LoVo (cell line): Measurements from ENCODE around the gene RPS18.
A peak's percentile ranks its signal among the peaks of the same experiment; 100 is the strongest.

Source experiments
- DNase-seq: peaks from one replicate; pipeline ENCODE4 v3.0.0-alpha.2; 2016; ENCODE audit warnings: low spot score

Gene RPS18

DNA sequence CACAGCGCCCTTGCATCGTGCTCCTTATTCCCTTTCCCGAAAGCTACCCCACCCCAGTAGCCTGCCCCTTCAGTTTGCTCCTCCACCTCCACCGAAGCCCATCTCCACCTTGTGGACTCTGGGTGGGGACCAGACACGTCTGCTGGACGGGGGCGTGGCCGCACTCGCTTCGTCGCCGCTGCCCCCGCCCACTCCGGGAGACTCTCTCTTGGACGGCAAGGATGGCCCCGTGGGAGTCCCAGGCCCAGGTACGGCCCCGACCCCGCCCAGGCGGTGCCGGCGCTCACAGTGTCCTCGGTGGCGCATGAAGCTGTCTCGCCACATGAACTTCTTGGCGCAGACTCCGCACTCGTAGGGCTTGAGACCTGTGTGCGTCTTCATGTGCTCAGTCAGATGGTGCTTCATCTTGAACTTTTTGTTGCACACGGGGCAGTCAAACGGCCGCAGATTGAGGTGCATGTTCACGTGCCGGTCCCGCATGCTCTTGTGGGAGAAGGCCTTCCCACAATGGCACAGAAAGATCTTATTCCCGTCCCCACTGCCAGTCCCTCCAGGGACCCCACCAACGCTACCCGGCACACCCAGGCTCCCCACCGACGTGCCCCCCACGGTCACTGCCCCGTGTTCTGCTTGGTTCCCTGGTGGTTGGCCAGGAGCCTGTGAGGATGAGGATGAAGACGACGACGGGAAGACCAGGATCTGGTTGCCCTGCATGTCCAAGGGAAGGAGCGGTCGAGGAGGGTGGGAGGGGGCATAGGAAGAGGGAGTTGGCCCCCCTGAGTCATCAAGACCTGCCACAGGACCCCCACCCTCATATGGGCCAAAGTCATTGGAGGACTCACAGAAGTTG, 43.3 kb downstream of the RPS18 start:
- no peak for DNase-seq

DNA sequence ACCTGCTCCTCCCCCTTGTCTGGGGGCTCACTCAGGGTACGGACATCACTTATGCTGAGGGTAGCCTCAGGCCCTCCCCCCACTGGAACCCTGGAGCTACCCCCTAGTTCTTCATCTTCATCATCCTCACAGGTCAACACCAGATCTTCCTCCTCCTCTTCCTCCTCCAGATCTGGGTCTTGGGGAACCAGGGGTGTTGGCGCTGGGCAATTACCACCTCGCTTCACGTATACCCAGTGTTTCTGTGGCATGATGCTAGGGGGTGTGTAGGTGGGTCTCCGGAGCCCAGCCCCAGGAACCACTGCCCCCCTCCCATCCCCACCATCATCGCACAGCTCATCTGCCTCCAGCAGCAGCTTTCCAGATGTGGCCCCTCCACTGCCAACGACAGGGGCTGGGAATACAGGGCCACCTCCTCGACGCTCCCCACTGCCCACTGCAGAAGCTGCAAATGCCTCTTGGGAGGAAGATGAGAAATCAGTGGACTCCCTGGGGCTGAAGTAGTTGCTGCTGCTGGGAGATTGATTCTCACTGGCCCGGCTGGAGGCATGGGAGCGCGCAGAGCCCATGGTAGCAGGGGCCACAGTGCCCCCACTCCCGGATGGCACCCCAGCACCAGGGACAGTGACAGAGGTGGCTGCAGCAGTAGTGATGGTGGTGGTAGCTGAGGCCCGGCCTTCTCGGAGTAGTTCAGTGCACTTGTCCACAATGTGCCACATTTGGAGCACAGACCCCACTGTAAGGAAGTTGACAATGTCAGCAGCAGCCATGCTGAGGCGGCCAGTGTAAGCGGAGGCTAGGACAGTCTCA, 44.1 kb downstream of the RPS18 start:
- DNase-seq: no peak

DNA sequence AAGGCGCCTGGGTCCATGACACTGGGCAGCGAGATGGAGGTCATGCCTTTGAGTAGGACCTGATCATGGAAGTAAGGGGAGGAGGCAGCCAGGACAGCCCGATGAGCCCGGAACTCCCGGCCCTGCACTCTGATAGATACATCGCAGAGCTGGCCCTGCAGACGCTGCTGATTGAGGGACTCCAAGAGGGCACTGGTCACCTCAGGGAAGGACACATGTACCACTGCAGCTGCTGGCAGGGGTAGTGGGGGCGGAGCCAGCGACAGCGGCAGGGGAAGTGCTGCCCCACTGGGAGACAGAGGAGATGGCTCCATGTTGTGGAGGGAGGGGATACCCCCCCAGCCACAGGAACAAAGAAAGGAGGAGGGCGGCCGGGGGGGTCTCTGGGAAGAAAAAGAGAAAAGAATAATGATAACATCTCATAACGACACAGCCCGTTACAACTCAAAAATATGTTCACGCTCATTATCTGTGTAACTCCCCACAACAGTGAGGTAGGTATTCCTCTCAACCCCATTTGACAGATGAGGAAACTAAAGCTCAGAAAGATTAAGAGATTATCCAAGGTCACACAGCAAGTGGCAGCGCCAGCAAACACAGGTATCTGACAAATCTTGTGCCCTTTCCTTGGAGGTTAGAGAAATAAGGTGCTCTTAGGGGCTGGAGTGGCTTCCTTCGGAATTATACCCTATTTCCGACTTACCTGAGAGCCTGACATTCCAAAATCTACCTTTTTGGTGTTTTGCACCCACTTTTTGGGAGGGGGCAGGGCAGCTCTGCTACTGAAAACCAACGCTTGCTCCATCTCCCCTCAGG, 44.9 kb downstream of the RPS18 start:
- DNase-seq: no peak

DNA sequence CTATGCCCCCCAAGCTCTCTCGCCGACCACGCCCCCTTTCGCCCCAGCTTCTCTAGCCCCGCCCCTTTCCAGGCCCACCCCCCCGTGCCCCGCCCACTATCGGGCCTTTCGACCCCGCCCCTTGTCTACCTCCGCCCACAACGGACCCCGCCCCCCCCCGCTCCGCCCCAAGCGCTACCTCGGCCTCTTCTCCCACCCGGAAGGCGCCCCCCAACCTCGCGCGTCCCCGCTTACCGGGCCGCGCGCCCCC, 45.5 kb downstream of the RPS18 start:
- no peak for DNase-seq

DNA sequence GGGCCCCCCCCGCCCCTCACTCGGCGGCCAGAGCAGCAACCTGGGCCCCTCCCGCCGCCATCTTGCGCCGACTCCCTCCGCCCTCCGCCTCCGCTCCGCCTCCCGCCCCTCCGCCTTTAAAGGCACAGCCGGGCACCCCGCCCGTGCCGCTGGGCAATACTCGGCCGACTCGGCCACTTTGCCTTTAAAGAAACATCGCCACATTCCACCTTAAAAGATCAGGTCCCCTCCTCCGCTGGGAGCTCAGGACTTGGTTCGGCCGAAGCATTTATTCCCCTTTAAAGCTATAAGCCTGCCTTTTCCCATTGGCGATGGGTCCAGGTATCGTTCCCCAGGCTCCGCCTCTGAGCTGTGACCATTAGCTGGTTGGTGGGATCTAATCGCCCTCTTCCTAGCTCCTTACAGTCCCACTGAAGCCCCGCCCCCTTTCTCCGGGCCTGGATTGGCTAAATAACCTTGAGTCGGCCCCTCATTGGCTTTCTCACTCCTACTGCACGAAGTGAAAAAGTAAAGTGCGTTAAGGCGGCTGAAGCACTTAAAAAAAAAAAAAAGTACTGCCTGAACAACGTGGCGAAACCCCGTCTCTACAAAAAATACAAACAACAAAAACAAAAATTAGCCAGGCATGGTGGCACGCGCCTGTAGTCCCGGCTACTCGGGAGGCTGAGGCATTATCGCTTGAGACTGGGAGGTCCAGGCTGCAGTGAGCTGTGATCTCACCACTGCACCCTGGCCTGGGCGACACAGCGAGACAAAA, 46.0 kb downstream of the RPS18 start, which contains the start of gene ZBTB22:
Gene ZBTB22, minus strand, starts transcription at position 76 of the 757 bp plus-strand sequence. CDS start 828 bp downstream, outside the sequence.
- peak; percentile 98 for DNase-seq

DNA sequence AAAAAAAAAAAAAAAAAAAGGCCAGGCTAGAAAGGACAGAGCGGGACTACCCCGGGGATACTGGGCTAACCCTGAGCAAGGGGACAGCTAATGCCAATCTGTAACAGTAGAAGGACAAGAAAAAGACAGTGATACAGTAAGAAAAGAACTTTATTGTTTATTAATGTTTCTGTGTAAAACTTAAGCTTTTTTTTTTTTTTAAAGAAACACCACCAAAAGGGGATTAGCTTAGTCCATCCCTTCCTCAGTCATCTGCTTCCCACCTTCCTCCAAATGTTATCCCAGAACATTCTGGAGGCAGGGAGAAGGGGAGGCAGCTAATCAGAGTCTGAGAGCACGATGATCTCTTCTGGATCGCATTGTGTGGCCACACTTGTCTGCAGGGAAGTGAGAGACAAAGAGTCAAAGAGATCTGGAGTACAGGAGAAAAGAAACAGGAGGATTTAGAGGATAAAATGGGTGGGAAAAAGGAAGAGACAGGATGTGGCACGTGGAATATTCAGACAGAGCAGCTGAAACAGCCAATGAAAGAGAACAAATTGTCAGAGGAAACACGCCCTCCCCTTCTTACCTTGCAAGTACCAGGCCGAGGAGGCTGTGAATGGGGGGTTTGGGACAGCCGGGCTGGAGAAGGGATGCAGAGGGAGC, 46.7 kb downstream of the RPS18 start:
- no peak for DNase-seq

DNA sequence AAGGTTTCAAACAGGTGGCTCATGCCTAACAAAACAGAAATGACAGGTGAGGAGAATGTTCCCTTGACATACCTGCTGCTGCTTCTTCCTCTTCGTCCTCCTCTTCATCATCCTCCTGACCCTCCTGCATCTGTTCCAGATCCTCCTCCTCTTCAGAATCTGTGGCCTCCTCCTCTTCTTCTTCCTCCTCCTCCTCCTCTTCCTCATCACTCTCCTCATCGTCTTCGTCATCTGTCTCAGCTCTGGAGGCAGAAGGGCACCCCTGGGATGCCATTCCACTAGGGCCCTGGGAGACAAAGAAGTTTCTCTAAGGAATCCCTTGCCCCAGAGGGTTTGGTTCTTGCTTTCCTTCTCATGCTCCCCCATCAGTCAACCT, 48.1 kb downstream of the RPS18 start:
- no peak for DNase-seq

DNA sequence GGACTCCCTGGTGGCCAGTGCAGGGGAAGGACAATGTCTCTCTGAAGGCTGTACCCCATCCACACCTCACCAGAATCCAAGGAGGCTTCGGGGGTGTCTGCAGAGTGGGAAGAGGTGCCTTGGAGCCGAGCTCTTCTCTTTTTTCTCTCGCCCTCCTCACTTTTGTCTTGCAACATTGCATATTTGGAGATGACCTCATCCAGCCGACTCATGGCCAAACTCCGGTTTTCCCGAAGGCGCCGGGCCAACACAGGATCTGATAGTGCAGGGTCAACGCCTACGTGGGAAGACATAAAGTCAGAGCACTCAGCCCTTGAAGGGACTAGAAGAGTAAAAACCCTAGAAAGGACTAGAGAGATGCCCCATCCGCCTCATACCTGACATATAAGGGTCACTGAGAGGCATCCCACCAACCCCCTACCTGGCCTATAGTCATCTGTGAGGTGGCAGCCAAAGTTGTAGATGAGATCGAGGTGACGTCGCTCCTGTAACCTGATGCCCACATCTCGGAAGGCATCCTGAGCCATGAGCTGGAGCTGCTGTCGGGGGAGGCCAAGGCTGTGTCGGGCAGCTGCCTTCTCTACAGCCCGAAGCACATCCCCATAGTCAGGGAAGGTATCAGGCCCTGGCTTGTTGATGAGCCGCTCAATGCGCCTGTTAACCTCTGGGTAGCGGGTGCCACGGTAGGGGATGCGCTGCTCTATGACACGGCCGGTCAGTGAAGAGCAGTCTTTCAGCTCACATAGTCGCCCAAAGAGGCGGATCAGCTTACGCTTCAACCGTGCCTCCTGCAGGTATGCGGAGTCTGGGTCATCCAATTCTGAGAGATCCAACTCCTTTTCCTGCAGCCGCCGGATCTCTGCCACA, 48.7 kb downstream of the RPS18 start:
- no peak for DNase-seq

DNA sequence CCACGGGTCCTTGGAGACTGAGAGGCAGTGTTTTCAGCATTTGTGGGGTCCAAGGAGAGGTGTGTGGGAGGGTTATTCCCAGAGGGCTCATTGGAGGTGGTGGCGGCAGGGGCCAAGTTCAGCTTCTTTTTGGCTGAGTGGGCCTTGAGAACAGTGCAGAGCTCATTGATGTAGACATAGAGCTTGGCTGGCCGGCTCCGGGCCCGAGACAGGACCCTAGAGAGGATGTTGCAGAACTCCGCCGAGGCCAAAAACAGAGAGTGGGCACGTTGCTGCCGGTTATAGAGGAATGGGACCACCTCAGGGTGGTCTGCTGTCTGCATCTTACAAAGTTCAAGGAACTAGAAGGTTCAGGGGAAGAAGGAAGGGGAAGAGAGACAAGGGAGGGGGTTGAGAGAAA, 49.4 kb downstream of the RPS18 start:
- no peak for DNase-seq

DNA sequence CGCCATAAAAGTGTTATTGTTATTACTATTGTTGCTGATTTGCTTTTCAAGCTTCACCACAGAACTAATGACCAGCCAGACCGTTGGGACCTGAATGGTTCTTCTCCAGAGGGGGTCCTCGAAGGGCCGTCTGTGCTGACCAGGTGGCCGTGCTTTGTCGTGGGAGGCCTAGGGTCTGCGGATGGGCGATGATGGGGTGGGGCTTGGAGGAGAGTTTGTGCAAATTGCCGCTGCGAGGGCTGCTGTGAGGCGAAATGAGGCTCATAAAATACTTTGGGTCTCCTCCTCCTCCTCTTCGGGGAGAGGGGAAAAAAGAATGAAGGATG, 51.7 kb downstream of the RPS18 start:
- DNase-seq: no peak

DNA sequence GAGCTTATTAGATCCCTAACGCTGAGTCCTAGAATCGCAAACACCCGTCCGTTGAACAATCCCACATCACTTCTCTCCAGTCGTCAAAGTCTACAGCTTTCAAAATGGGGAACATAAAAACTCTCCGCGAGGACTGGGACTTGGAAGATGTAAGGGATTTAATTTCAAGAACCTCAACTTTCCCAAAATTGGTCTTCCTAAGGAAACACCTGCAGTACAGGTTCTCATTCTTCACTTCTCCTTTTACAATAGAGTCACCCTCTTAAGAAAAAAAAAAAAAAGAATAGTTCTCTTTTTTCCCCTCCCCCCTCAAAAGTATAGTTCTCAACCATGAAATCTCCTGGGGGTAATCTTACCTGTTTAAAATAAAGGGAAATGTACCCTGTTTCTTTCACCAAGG, 52.2 kb downstream of the RPS18 start:
- DNase-seq: no peak
